SJSA1 (cell line): ENCODE data around the gene C2CD2L. TPM values are rescaled to one million over a fixed set of nuclear protein-coding genes. Genes with fewer than 3 reads are reported as not detected.

Experiments
- DNase-seq, 2 experiments: peaks; one replicate each; pipeline ENCODE4 v3.0.0-alpha.2; 2015 to 2020; ENCODE audit warnings: low spot score in 2 of 2, low read depth in 1 of 2
- H3K27ac ChIP-seq: fragments of 250-450 bp; sonication (Bioruptor Pico); 2 replicates; pipeline ENCODE4 v1.5.1; 2020; ENCODE audit warnings: mild to moderate bottlenecking, moderate library complexity
- H3K27me3 ChIP-seq: fragments of 250-450 bp; sonication (Bioruptor Pico); replicated peaks from 2 replicates; pipeline ENCODE4 v1.5.1; 2020; ENCODE audit warnings: mild to moderate bottlenecking, moderate library complexity
- H3K36me3 ChIP-seq: fragments of 250-450 bp; sonication (Bioruptor Pico); 2 replicates; pipeline ENCODE4 v1.5.1; 2020; ENCODE audit warnings: mild to moderate bottlenecking
- H3K4me1 ChIP-seq: fragments of 250-450 bp; sonication (Bioruptor Pico); replicated peaks from 2 replicates; pipeline ENCODE4 v1.6.1; 2021; ENCODE audit warnings: mild to moderate bottlenecking
- H3K4me3 ChIP-seq: fragments of 250-450 bp; sonication (Bioruptor Pico); 2 replicates; pipeline ENCODE4 v1.5.1; 2020; ENCODE audit warnings: mild to moderate bottlenecking
- H3K9me3 ChIP-seq: fragments of 250-450 bp; sonication (Bioruptor Pico); replicated peaks from 2 replicates; pipeline ENCODE4 v1.5.1; 2020; ENCODE audit warnings: mild to moderate bottlenecking
- total RNA-seq: library from RNA; depleted of rRNA; stranded (reverse); fragments of >200 nt; shearing (Covaris generic); gene quantifications from 2 replicates; pipeline ENCODE4 v1.2.3, GENCODE V29; 2014

C2CD2L gene
- total RNA-seq, 1 experiment from 2014 or later = 5.4 TPM

DNA sequence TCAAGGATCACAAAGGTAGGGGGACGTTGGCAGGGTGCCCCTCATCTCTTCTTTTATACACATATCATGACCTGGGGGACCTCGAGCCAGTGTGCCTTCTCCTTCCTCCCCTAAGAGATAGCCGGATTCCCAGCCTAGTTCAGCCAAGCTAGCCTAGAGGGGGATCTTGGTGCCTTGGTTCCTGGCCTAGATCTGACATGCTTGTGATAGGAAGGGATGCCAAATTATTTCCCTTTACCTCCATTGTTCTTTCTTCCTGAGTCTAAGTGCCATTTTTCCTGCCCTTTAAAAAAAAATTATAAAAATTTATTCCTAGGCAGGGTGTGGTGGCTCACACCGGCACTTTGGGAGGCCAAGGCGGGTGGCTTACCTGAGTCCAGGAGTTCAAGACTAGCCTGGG lies 7.2 kb downstream of the C2CD2L start:
- H3K4me3 ChIP-seq = no peak overlapping the region
- no peaks in the 10 kb centered on the region for H3K9me3 ChIP-seq
- no peak overlapping the region for H3K27ac ChIP-seq
- no peaks in the 10 kb centered on the region for H3K4me1 ChIP-seq
- H3K27me3 ChIP-seq = no peaks in the 10 kb centered on the region
- H3K36me3 ChIP-seq = no peaks in the 10 kb centered on the region
- DNase-seq = no peak

DNA sequence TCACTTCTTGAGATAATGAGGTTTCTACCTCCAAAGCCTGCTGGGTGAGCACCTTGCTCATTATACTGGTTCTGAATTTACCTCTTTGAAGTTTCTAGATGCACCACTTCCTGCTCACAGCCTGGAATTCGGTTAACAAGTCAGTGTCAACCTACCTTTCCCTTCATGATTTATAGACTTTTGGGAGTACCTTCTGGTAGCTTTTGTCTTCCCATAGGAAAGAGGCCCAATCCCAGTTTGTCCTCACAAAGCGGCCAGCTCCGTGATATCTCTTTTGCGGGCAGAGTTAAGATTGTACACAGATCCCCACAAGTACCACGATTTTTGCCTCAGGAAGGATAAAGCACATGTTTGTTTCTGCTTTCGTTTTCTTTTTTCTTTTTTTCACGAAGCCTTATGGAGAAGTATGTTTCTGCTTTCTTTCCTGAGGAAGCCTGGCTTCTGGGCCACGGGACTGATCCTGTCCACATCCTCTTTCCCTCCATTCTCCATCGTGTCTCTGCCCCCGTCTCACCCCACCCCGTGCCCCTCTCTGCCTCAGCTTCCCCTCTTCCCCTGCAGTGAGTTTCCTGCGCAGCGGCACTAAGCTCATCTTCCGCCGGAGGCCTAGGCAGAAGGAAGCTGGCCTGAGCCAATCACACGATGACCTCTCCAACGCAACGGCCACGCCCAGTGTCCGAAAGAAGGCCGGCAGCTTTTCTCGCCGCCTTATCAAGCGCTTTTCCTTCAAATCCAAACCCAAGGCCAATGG lies 8.5 kb downstream of the C2CD2L start:
- no peak overlapping the region for H3K4me3 ChIP-seq

DNA sequence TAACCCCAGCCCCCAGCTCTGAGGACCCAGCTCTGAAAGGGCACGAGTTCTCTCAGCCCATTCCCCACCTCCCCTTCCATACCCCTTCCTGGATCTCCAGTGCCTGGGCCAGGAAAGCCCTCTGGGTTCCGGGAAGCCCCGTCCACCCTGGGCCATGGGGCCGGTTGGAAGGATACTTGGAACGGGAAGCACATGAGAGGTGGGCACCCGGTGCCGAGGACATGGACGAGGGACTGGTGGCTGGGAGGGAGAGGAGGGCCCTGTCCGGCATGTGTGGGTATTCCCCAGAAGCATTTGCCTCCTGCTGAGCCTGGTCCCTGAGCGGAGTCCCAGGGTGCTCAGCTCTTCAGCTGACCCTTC lies 9.1 kb downstream of the C2CD2L start:
- no peaks in the 10 kb centered on the region for H3K9me3 ChIP-seq
- no peak overlapping the region for H3K4me3 ChIP-seq
- no peaks in the 10 kb centered on the region for H3K36me3 ChIP-seq
- H3K4me1 ChIP-seq = peaks cover 7% of the 10 kb centered on the region
- no peak for DNase-seq
- H3K27ac ChIP-seq = no peak overlapping the region
- no peaks in the 10 kb centered on the region for H3K27me3 ChIP-seq

More for the DNA sequence above, 8.5 kb downstream of the C2CD2L start:
- no peaks in the 10 kb centered on the region for H3K9me3 ChIP-seq
- no peak for DNase-seq
- H3K27ac ChIP-seq = no peak overlapping the region
- H3K27me3 ChIP-seq = no peaks in the 10 kb centered on the region
- peaks cover 4% of the 10 kb centered on the region for H3K4me1 ChIP-seq
- H3K36me3 ChIP-seq = no peaks in the 10 kb centered on the region

DNA sequence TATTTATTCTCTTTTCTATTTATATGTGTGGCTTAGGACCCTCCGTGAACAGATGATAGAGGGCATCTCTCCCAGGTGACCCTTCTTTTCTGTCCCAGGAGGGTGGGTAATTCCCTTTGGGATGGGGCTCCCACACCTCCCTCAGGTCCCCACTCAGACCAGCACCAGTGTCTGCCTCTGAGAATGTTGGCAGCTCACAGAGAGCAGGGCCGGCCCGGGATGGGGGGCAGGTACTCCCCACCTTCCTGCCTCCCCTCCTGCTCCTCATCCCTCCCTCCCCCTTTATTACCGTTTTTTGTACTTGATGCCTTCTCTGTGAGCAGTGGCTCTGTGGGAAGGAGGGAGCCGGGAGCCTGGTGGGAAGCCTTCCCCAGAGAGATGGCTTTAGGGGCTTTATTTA lies 9.5 kb downstream of the C2CD2L start:
- Histone ChIP-seq H3K4me1 (peaks cover 7% of the 10 kb centered on the region), H3K9me3 (no peaks in the 10 kb centered on the region), H3K27ac (no peak overlapping the region), H3K27me3 (no peaks in the 10 kb centered on the region), H3K36me3 (no peaks in the 10 kb centered on the region), H3K4me3 (no peak overlapping the region)
- no peak for DNase-seq

DNA sequence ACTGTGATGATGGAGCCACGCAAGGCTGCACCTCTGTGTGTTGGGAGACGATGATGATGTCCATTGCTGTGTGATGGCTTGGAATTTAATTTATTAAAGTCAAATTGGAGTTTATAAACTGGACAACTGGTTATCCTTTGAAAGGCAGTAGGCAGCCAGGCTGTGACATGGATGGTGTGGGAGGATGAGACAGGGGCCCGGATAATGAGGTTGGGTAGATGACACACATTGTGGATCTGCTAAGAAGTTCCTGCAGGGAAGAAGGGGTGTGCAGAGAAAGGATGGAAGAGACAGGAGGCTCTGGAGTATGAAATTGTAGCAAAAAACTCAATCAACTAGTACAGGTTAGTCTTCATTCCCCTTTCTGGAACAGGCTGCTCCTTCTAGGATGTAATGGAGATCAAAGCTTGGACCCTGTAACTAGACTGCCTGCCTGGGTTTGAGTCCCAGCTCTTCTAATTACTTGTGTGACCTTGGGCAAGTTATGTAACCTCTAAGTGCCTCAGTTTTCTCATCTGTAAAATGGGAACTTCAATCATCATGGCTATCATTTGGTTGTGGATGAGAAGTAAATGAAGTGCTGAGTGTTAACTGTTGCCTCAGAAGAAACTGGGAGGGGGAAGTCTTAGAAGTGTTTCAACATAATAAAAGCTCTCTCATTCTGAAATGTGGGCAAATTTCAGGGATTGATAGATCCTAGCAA lies 10.0 kb downstream of the C2CD2L start:
- no peaks in the 10 kb centered on the region for H3K9me3 ChIP-seq
- H3K27me3 ChIP-seq = no peaks in the 10 kb centered on the region
- H3K36me3 ChIP-seq = no peaks in the 10 kb centered on the region
- no peak for DNase-seq
- H3K4me1 ChIP-seq = peaks cover 8% of the 10 kb centered on the region
- H3K27ac ChIP-seq = no peak overlapping the region
- no peak overlapping the region for H3K4me3 ChIP-seq

DNA sequence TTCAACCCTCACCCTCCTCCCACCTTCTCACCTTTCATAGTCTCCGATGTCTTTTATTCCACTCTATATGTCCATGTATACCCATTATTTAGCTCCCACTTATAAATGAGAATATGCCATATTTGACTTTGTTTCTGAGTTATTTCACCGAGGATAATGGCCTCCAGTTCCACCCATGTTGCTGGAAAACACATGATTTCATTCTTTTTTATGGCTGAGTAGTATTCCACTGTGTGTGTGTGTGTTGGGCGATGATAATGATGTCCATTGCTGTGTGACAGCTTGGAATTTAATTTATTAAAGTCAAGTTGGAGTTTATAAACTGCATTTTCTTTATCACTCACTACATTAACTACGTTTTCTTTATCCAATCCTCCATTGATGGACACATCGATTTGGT lies 11.1 kb downstream of the C2CD2L start:
- H3K27ac ChIP-seq = no peak overlapping the region
- no peak for DNase-seq
- peaks cover 12% of the 10 kb centered on the region for H3K4me1 ChIP-seq
- H3K27me3 ChIP-seq = no peaks in the 10 kb centered on the region
- H3K36me3 ChIP-seq = no peaks in the 10 kb centered on the region
- H3K9me3 ChIP-seq = no peaks in the 10 kb centered on the region
- no peak overlapping the region for H3K4me3 ChIP-seq

DNA sequence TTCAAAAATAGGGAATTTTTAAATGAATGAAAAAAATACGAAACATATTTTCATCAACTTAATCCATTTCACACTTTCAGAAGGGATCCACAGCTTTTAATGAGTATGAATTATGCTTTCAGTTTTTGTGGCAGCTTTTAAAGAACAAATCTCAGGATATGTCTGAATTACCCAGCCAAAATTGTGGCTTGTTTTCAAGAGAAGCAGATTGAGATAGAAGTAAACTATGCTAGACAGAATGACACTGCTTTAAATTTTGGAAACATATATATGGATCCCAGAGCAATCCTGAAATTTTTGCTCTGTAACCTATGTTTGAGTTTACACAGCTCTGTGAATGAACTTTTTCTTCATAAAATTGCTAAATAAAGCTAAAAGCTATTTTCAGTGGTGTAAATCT lies 11.8 kb downstream of the C2CD2L start:
- Histone ChIP-seq H3K4me1 (peaks cover 12% of the 10 kb centered on the region), H3K4me3 (no peak overlapping the region), H3K36me3 (no peaks in the 10 kb centered on the region), H3K27ac (no peak overlapping the region), H3K27me3 (no peaks in the 10 kb centered on the region), H3K9me3 (no peaks in the 10 kb centered on the region)
- no peak for DNase-seq

DNA sequence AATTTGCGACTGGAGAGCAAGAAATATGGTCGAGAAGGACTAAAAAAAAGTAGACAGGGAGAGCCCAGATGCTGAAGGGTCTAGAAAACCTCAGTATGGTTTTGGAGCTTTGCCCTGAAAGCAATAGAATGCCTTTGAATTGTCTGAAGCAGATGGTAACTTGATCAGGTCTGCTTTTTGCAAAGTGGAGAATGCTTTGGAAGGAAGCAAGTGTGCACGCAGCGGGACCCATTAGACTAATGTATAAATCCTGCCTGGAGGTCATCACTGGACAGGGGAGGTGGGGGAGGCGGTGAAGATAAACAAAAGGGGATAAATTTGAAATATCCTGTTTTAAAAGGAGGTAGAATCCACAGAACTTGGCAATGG lies 13.5 kb downstream of the C2CD2L start:
- H3K27me3 ChIP-seq = no peaks in the 10 kb centered on the region

DNA sequence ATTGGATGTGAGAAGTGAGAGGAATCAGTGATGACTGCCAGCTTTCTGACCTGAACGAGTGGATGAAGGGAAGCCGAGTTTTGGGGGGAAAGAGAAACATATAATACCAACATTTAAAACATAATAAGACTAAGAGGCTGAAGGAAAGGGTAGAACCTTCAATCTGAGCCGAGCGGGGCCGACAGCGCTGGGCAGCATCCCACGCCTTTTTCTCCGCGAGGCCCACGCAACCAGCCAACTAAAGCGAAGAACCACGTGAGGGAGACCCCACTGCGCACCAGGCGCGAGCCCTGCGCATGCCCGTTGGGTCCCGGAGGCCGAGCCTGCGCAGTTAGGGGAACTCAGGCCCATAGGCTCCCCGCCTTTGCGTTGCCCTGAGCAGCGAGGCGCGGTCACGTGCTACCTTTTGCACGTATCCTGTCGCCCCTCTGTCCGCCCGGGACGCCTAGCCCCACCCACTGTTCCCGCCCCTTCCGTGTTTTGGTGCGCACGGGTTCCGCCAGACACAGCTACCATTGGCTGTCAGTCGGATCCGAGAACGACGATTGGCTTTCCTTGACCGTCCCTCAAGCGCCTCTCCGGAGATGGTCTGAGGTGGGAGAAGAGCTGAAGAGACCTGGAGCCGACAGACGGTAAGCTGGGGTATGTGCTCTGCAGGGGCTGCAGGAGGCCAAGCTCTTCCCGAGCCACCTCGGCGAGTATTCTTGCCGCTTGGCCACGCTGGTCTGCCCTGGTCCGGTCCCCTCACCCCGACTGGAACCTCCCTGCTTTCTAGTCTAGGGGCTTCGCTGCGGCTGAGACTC lies 14.1 kb downstream of the C2CD2L start, which contains the start of gene HINFP:
Gene HINFP, plus strand, starts transcription at position 573 of the 803 bp plus-strand sequence. CDS start 5,365 bp downstream, outside the sequence.
- peak within 1 kb of the TSS; percentile 15; the same call in 1 of the 2 replicates for H3K27ac ChIP-seq
- peak within 1 kb of the TSS; percentile 70 for H3K4me3 ChIP-seq
- peak; percentile 84 to 97 for DNase-seq
- no peaks in the 10 kb centered on the region for H3K27me3 ChIP-seq
- H3K36me3 ChIP-seq = no peaks in the 10 kb centered on the region
- H3K9me3 ChIP-seq = no peaks in the 10 kb centered on the region
- peaks cover 12% of the 10 kb centered on the region for H3K4me1 ChIP-seq

More for the DNA sequence above, 13.5 kb downstream of the C2CD2L start:
- H3K9me3 ChIP-seq = no peaks in the 10 kb centered on the region
- H3K27ac ChIP-seq = peak overlapping the region; percentile 15; the same call in 1 of the 2 replicates
- peak overlapping the region; percentile 70 for H3K4me3 ChIP-seq
- no peak for DNase-seq
- peaks cover 12% of the 10 kb centered on the region for H3K4me1 ChIP-seq
- no peaks in the 10 kb centered on the region for H3K36me3 ChIP-seq

DNA sequence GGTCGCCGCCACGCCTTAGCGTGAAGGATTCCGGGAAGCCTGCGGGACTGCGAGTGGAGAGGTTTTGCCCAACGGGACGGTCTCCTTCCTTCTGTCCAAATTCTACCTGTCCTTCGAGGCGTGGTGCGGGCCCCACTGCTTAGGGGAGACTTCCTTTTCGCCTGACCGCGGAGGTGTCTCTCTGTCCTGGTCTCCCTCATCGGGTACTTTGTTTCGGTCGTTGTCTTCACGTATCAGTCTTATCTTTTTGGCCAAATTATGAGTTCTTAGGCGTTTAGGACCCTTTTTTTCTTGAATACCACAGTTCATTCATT lies 14.6 kb downstream of the C2CD2L start:
- peaks cover 12% of the 10 kb centered on the region for H3K4me1 ChIP-seq

DNA sequence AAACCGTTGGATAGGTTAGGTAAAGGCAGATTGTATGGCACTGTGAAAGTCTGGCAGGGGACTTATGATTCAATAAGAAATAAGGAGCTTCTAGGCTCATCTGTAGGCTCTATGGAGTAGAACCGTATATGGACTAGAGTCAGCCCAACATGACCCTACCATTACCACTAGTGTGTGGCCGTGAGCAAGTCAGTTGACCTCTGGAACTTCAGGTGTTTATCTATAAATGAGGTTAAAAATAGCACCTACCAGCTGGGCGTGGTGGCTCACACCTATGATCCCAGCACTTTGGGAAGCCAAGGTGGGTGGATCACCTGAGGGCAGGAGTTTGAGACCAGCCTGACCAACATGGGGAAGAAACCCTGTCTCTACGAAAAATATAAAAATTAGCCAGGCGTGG lies 18.7 kb downstream of the C2CD2L start:
- H3K27ac ChIP-seq = no peak overlapping the region
- H3K27me3 ChIP-seq = no peaks in the 10 kb centered on the region
- H3K4me1 ChIP-seq = peaks cover 7% of the 10 kb centered on the region
- H3K36me3 ChIP-seq = no peaks in the 10 kb centered on the region
- DNase-seq = no peak
- H3K4me3 ChIP-seq = no peak overlapping the region
- no peaks in the 10 kb centered on the region for H3K9me3 ChIP-seq

More for the DNA sequence above, 14.6 kb downstream of the C2CD2L start:
- Histone ChIP-seq H3K27me3 (no peaks in the 10 kb centered on the region), H3K9me3 (no peaks in the 10 kb centered on the region), H3K36me3 (no peaks in the 10 kb centered on the region), H3K4me3 (peak overlapping the region; percentile 70), H3K27ac (no peak overlapping the region)
- no peak for DNase-seq

DNA sequence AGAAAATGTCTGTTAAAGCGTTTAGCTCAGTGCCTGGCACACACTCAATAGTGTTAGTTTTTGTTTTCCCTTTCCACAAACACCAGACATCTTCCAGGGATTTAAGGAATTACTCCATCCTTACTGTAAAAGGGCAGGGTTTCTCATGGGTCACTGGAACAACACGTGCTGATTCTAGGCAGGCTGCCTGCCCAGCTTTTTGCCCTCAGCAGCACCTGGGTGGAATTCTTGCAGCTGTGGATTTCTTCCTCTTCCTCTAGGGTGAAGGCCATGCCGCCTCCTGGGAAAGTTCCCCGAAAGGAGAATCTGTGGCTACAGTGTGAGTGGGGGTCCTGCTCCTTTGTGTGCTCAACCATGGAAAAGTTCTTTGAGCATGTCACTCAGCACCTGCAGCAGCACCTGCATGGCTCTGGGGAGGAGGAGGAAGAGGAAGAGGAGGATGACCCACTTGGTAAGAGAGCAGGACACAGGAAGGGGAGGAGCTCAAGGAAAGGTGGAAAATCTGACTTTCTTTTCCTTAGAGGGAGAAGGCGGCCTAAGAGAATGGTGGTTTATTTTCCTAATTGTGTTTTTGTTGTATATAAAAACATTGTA lies 19.6 kb downstream of the C2CD2L start:
- no peaks in the 10 kb centered on the region for H3K27me3 ChIP-seq
- H3K4me1 ChIP-seq = 0 out of 2 replicates have a peak, but pooled peaks cover 5% of the 10 kb centered on the region
- H3K36me3 ChIP-seq = no peaks in the 10 kb centered on the region
- DNase-seq = no peak
- no peaks in the 10 kb centered on the region for H3K9me3 ChIP-seq
- no peak overlapping the region for H3K27ac ChIP-seq
- H3K4me3 ChIP-seq = no peak overlapping the region

DNA sequence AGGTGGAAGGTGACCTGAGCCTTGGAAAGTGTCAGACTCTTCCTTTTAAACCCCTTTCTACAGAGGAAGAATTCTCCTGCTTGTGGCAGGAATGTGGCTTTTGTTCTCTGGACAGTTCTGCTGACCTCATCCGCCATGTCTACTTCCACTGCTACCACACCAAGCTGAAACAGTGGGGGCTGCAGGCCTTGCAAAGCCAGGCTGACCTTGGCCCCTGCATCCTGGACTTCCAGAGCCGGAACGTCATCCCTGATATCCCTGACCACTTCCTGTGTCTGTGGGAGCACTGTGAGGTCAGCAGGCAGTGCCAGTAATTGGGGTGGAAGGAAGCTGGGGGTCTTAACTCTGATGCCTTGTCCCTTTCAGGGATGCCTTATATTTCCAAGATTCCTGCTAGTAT lies 23.5 kb downstream of the C2CD2L start:
- Histone ChIP-seq H3K9me3 (no peaks in the 10 kb centered on the region), H3K4me3 (no peak overlapping the region), H3K27ac (no peak overlapping the region), H3K27me3 (no peaks in the 10 kb centered on the region), H3K4me1 (no peaks in the 10 kb centered on the region), H3K36me3 (0 out of 2 replicates have a peak, but pooled peaks cover 5% of the 10 kb centered on the region)
- no peak for DNase-seq
